Thyroid gland (tissue), 4 donors: ENCODE data around the gene CSNK1D. TPM values are rescaled to one million over a fixed set of nuclear protein-coding genes. Genes with fewer than 3 reads are reported as not detected.

Experiments
- DNase-seq, 2 donors: peaks; one replicate each; pipeline ENCODE4 v3.0.0-alpha.2; 2019
- H3K27ac ChIP-seq, 3 donors: fragments of 200-600 bp; sonication (generic); 1 replicate in 2 of 3; 2 replicates in 1 of 3; pipeline ENCODE4 v1.5.1; 2016 to 2019; ENCODE audit warnings: mild to moderate bottlenecking in 1 of 3, moderate library complexity in 1 of 3
- H3K27me3 ChIP-seq: fragments of 200-600 bp; sonication (generic); one replicate; pipeline ENCODE4 v1.5.1; 2019
- H3K36me3 ChIP-seq, 2 donors: fragments of 200-600 bp; sonication (generic); one replicate each; pipeline ENCODE4 v1.5.1; 2016 to 2019
- H3K4me1 ChIP-seq, 2 donors: fragments of 200-600 bp; sonication (generic); one replicate each; pipeline ENCODE4 v1.5.1; 2017 to 2019
- H3K4me3 ChIP-seq, 3 donors: fragments of 200-600 bp; sonication (generic); replicated peaks in 1 of 3; 1 replicate in 2 of 3; 2 replicates in 1 of 3; pipeline ENCODE4 v1.5.1; 2016; ENCODE audit warnings: mild to moderate bottlenecking in 1 of 3
- H3K9me3 ChIP-seq: fragments of 200-600 bp; sonication (generic); one replicate; pipeline ENCODE4 v1.5.1; 2017
- POLR2A ChIP-seq, 2 donors: fragments of 450-650 bp; IDR thresholded peaks; one replicate each; pipeline ENCODE4 v1.6.1; 2017; ENCODE audit warnings: antibody characterized with exemption in 2 of 2, mild to moderate bottlenecking in 2 of 2, moderate library complexity in 1 of 2
- WGBS, 2 donors: methylation state at CpG; one replicate each; pipeline ENCODE4 v1.1.5; 2017; 5-methylcytosine and 5-hydroxymethylcytosine counted together
- intact Hi-C: fragments of 100-400 bp; cut with DNase I; formaldehyde crosslinking; loops from one replicate; pipeline ENCODE4 v1.15.1; 2023
- total RNA-seq, 4 donors: library from RNA; depleted of rRNA; stranded (reverse); fragments of >200 nt; gene quantifications; one replicate each; pipeline ENCODE4 v1.2.3, GENCODE V29; 2016
- TF ChIP-seq, protein P1 (sequence below), 6 experiments: fragments of 200-600 bp in 3 of 6; fragments of 450-650 bp in 3 of 6; sonication (generic) in 3 of 6; IDR thresholded peaks; one replicate each; pipeline ENCODE4 v1.5.1; 2016 to 2019; ENCODE audit warnings: antibody characterized with exemption in 6 of 6, mild to moderate bottlenecking in 2 of 6, inconsistent platforms in 1 of 6, moderate library complexity in 1 of 6

The CSNK1D gene
- total RNA-seq, 4 donors from 2014 or later = 47.3 to 91.2 (median 88.7) TPM

DNA sequence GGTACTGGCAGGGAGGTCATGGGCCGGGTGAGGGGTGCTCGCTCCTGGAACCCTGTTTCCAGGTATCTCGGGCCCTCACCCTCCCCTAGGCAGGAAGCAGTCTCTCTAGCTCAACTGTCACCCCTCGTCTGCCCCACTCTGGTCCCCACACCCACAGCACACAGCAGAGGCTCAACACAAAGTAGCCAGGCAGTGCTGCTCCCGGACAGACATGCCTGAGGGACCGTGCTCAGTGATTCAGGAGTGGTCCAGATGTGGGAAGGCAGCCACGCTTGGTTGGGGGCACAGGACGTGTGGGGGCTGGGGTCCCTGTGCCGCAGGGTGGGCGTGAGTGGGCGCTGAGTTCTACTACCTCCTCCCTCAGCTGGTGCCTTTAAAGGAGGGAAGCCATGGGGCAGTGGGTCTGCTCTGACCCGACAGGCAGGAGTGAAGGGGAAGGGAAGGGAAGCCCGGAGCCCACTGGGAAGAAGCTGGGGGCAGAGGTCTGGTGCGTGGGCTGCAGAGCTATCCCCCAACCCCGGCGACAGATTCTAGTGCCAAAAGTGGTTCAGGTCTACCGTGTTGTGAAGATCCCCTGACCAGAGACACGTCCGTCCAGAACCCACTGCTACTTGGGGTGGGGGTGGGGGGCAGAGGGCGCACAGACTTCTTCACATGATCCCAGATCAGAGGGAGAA lies 32.9 kb downstream of the CSNK1D start:
- WGBS, 2 donors = 65 to 70% methylated on average over 8 to 19 of the region's 20 CpGs
- Histone ChIP-seq H3K27ac (peak overlapping the region; percentile 77 to 88 (median 77)), H3K4me1 (peaks cover 75 to 78% of the 10 kb centered on the region in 2 donors), H3K9me3 (no peaks in the 10 kb centered on the region), H3K27me3 (no peaks in the 10 kb centered on the region), H3K4me3 (no peak overlapping the region), H3K36me3 (peaks cover 29 to 31% of the 10 kb centered on the region in 2 donors)
- DNase-seq = peak in 1 of 2 donors; percentile 23
- no peak for TF ChIP-seq POLR2A (IDR thresholded peaks at IDR 0.05)
- TF ChIP-seq, protein P1, sequence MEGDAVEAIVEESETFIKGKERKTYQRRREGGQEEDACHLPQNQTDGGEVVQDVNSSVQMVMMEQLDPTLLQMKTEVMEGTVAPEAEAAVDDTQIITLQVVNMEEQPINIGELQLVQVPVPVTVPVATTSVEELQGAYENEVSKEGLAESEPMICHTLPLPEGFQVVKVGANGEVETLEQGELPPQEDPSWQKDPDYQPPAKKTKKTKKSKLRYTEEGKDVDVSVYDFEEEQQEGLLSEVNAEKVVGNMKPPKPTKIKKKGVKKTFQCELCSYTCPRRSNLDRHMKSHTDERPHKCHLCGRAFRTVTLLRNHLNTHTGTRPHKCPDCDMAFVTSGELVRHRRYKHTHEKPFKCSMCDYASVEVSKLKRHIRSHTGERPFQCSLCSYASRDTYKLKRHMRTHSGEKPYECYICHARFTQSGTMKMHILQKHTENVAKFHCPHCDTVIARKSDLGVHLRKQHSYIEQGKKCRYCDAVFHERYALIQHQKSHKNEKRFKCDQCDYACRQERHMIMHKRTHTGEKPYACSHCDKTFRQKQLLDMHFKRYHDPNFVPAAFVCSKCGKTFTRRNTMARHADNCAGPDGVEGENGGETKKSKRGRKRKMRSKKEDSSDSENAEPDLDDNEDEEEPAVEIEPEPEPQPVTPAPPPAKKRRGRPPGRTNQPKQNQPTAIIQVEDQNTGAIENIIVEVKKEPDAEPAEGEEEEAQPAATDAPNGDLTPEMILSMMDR (IDR thresholded peaks at IDR 0.05) = no peak
- intact Hi-C loops = no loop called here

DNA sequence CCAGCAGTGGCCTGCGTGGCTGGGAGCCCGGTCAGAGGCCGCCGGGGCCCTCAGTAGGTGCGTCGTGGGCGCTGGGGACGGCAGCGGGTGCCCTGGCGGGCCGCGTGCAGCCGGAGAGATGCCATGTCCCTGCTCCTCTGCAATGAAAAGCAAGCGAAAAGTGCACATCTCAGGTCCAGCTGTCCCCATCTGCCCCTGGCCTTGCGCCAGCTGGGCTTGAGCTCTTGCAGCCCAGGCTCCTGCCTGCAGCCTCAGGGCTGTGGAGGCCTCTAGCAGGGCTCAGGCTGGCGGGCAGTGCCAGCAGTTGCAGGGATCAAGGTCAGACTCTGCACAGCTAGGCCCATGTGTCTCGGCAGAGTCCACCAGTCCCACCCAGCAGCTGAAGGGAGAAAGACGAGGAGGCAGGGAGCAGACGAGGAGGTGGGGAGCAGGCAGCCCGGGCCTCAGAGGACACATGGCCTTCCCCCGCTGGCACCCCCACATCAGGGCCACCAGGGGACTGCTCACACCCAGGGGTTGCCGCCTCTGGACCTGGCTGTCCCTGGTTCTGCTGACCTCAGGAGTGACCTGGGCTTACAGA lies 33.5 kb downstream of the CSNK1D start:
- DNase-seq = no peak
- Histone ChIP-seq H3K27me3 (no peaks in the 10 kb centered on the region), H3K27ac (peak overlapping the region; percentile 77 to 88 (median 77)), H3K4me3 (no peak overlapping the region), H3K36me3 (peaks cover 22 to 25% of the 10 kb centered on the region in 2 donors), H3K9me3 (no peaks in the 10 kb centered on the region), H3K4me1 (peaks cover 81 to 84% of the 10 kb centered on the region in 2 donors)
- intact Hi-C loops = loop anchor here (5.0 kb wide), 1 partner anchor 82 kb away; no protein-coding TSS in a partner anchor
- 80 to 94% methylated on average over 7 to 15 of the region's 22 CpGs for WGBS, 2 donors
- no peak for TF ChIP-seq POLR2A (IDR thresholded peaks at IDR 0.05)
- TF ChIP-seq, protein P1 (IDR thresholded peaks at IDR 0.05) = no peak

DNA sequence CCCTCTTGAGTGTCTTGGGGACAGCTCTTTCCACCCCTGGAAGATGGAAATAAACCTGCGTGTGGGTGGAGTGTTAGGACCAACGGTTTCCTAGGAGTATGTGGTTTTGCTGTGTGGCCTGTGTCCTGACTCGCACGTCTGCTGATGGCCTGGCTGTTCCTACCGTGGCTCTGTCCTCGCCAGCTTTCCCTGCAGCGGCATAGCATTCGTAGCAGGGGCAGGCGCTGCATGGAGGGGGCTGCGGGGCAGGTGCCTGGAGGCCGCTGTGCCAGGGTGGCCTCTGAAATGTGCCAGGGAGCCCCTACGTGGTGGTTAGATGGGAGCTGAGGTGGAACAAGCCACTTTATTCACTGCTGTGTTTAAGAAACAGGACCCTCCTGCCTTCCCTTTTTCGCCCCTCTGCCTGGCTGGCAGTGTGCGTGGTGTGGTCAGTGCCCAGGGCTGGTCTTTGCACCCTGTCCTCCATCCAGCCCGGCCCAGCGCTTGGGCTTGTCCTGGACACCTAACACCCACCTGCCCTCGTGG lies 34.0 kb downstream of the CSNK1D start:
- Histone ChIP-seq H3K4me1 (peaks cover 86 to 90% of the 10 kb centered on the region in 2 donors), H3K27ac (peak overlapping the region; percentile 77 to 87 (median 77)), H3K27me3 (no peaks in the 10 kb centered on the region), H3K4me3 (no peak overlapping the region), H3K36me3 (peaks cover 17 to 20% of the 10 kb centered on the region in 2 donors), H3K9me3 (no peaks in the 10 kb centered on the region)
- peak; percentile 49 to 50 for DNase-seq
- 40 to 60% methylated on average over 1 to 13 of the region's 17 CpGs for WGBS, 2 donors
- TF ChIP-seq, protein P1 (IDR thresholded peaks at IDR 0.05) = no peak
- no peak for TF ChIP-seq POLR2A (IDR thresholded peaks at IDR 0.05)
- intact Hi-C loops = loop anchor here (5.0 kb wide), 1 partner anchor 83 kb away; no protein-coding TSS in a partner anchor

DNA sequence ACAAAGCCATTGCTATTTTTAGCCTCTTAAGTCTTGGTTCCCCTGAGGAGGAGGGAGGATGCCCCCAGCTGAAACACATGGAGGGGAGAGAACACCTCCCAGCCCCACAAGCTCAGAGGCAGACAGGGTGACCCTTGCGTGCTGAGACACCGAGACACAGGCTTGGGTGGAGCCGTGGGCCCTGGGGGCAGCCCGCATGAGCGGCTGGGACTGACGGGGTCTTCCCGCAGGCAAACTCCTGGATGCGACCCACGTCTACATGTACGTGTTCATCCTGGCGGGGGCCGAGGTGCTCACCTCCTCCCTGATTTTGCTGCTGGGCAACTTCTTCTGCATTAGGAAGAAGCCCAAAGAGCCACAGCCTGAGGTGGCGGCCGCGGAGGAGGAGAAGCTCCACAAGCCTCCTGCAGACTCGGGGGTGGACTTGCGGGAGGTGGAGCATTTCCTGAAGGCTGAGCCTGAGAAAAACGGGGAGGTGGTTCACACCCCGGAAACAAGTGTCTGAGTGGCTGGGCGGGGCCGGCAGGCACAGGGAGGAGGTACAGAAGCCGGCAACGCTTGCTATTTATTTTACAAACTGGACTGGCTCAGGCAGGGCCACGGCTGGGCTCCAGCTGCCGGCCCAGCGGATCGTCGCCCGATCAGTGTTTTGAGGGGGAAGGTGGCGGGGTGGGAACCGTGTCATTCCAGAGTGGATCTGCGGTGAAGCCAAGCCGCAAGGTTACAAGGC lies 34.9 kb downstream of the CSNK1D start:
- H3K4me1 ChIP-seq = peaks cover 92 to 98% of the 10 kb centered on the region in 2 donors
- 32 to 33% methylated on average over 24 to 27 of the region's 33 CpGs for WGBS, 2 donors
- no peaks in the 10 kb centered on the region for H3K9me3 ChIP-seq
- H3K36me3 ChIP-seq = peaks cover 9 to 11% of the 10 kb centered on the region in 2 donors
- no peaks in the 10 kb centered on the region for H3K27me3 ChIP-seq
- H3K4me3 ChIP-seq = peak overlapping the region in 1 of 3 donors; percentile 3
- peak overlapping the region; percentile 77 to 87 (median 77) for H3K27ac ChIP-seq
- TF ChIP-seq POLR2A (IDR thresholded peaks at IDR 0.05) = peak in 1 of 2 donors; percentile 79
- TF ChIP-seq, protein P1 (IDR thresholded peaks at IDR 0.05) = no peak
- peak; percentile 96 to 97 for DNase-seq
- intact Hi-C loops = loop anchor here (5.0 kb wide), 1 partner anchor 84 kb away; no protein-coding TSS in a partner anchor
